ENCODE data around the gene AFAP1L2.

- TF ChIP-seq CTCF (IDR thresholded peaks at IDR 0.05; ENCODE audit: borderline replicate concordance, extremely low read depth, low read length, poor library complexity, severe bottlenecking): no peak
- no peak for TF ChIP-seq EZH2 (IDR thresholded peaks at IDR 0.05; ENCODE audit: borderline replicate concordance, low read depth, low read length, severe bottlenecking)
Observed at GRCh38 chr10:114257498-114257897, 146.8 kb downstream of the AFAP1L2 start.

Data from DND-41 (cell line).